ENCODE results near the gene TNFAIP8L1. TPM values are rescaled to one million over a fixed set of nuclear protein-coding genes. Genes with fewer than 3 reads are reported as not detected.

TNFAIP8L1 gene
- total RNA-seq, 1 donor from 2014 or later = 3.0 TPM

DNA sequence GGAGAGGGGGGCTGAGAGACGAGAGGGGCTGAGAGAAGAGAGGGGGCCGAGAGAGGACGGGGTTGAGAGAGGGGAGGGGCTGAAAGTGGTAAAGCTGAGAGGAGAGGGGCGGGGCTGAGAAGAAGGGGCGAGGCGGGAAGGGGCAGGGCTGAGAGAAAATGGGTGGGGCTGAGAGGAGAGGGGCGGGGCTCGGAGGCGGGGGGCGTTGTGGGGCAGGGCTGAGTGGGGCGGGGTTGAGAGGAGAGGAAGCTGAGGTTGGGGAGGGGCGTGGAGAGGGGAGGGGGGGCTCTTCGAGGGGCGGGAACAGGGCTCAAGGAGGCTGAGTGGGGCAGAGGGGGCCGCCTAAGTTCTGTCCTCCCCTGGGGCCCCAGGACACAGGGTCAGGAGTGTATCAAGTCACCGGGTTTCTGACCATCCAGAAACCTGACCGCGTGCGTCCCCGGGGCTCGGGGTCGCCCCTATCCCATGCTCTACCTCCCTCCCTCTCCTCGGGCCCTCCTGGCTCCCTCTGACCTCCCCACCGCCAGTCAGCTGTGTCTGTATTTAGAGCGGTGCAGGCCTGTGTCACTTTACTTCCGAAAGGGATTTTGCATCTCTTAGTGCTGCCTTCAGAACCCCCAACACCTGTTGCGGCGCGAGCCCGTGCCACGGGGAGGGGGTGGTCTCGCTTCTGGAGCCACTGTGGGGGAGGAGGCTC lies 41.2 kb upstream of the TNFAIP8L1 start:
- H3K27me3 ChIP-seq (ENCODE audit: insufficient read depth, low read length) = peaks cover 16% of the 10 kb centered on the region
- no peaks in the 10 kb centered on the region for H3K36me3 Mint-ChIP-seq (ENCODE audit: low read depth, unreplicated experiment)
- H3K36me3 ChIP-seq (ENCODE audit: insufficient read depth, low read length) = no peaks in the 10 kb centered on the region
- H3K27ac ChIP-seq (ENCODE audit: low read depth, low read length) = no peak overlapping the region
- no peak overlapping the region for H2AFZ ChIP-seq (ENCODE audit: low read depth, low read length)
- peaks cover 38% of the 10 kb centered on the region for H3K27me3 Mint-ChIP-seq (ENCODE audit: low read depth, unreplicated experiment)
- H3K4me1 ChIP-seq (ENCODE audit: insufficient read depth, low read length) = no peaks in the 10 kb centered on the region
- H3K79me2 ChIP-seq (ENCODE audit: insufficient read depth, low read length) = no peaks in the 10 kb centered on the region
- TF ChIP-seq, protein P1, sequence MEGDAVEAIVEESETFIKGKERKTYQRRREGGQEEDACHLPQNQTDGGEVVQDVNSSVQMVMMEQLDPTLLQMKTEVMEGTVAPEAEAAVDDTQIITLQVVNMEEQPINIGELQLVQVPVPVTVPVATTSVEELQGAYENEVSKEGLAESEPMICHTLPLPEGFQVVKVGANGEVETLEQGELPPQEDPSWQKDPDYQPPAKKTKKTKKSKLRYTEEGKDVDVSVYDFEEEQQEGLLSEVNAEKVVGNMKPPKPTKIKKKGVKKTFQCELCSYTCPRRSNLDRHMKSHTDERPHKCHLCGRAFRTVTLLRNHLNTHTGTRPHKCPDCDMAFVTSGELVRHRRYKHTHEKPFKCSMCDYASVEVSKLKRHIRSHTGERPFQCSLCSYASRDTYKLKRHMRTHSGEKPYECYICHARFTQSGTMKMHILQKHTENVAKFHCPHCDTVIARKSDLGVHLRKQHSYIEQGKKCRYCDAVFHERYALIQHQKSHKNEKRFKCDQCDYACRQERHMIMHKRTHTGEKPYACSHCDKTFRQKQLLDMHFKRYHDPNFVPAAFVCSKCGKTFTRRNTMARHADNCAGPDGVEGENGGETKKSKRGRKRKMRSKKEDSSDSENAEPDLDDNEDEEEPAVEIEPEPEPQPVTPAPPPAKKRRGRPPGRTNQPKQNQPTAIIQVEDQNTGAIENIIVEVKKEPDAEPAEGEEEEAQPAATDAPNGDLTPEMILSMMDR (IDR thresholded peaks at IDR 0.05; ENCODE audit: insufficient read depth, low read depth, low read length) = no peak
- TF ChIP-seq EZH2 (IDR thresholded peaks at IDR 0.05; ENCODE audit: insufficient read depth, low read length) = peak; percentile 29
- no peak for FAIRE-seq
- H3K9ac ChIP-seq (ENCODE audit: low read length) = no peak overlapping the region
- no peaks in the 10 kb centered on the region for H3K9me3 Mint-ChIP-seq (ENCODE audit: unreplicated experiment)
- H4K20me1 ChIP-seq (ENCODE audit: insufficient read depth, low read length) = no peaks in the 10 kb centered on the region
- no peak overlapping the region for H3K4me3 ChIP-seq (ENCODE audit: insufficient read depth, low read depth, low read length)
- DNase-seq (ENCODE audit: low read depth) = no peak
- H3K4me1 Mint-ChIP-seq (ENCODE audit: low read depth, unreplicated experiment) = no peaks in the 10 kb centered on the region
- no peak overlapping the region for H3K27ac Mint-ChIP-seq (ENCODE audit: unreplicated experiment)
- H3K9me3 ChIP-seq (ENCODE audit: insufficient read depth, low read depth, low read length) = no peaks in the 10 kb centered on the region
- peak overlapping the region; percentile 30 for H3K4me2 ChIP-seq (ENCODE audit: low read length)
- peak overlapping the region; percentile 62 for H3K4me3 Mint-ChIP-seq (ENCODE audit: unreplicated experiment)

DNA sequence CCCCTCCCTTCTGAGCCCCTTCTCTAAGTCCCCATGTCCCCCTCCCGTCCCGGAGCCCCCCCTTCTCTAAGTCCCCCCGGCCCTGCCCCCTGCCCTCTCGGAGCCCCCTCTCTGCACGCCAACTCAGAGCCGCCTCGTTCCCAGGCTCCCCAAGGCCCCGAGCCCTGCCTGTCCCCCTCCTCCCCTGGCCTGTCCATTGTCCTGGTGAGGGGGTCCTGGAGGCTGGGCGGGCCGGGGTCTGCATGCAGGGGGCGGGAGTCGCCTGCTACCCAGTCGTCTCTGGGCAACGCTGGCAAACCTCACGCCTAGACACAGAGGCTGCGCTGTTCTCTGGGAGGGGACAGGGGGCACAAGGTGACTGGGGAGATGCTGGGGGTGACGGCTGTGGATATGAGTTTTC lies 40.6 kb upstream of the TNFAIP8L1 start:
- Histone ChIP-seq H4K20me1 (ENCODE audit: insufficient read depth, low read length) (no peaks in the 10 kb centered on the region), H3K9ac (ENCODE audit: low read length) (no peak overlapping the region), H3K36me3 (ENCODE audit: insufficient read depth, low read length) (no peaks in the 10 kb centered on the region), H3K27ac (ENCODE audit: low read depth, low read length) (no peak overlapping the region), H3K27me3 (ENCODE audit: insufficient read depth, low read length) (peaks cover 18% of the 10 kb centered on the region), H3K79me2 (ENCODE audit: insufficient read depth, low read length) (no peaks in the 10 kb centered on the region), H3K4me2 (ENCODE audit: low read length) (no peak overlapping the region), H3K9me3 (ENCODE audit: insufficient read depth, low read depth, low read length) (no peaks in the 10 kb centered on the region), H3K4me1 (ENCODE audit: insufficient read depth, low read length) (no peaks in the 10 kb centered on the region), H3K4me3 (ENCODE audit: insufficient read depth, low read depth, low read length) (no peak overlapping the region), H2AFZ (ENCODE audit: low read depth, low read length) (no peak overlapping the region)
- Mint-ChIP-seq H3K4me3 (ENCODE audit: unreplicated experiment) (no peak overlapping the region), H3K36me3 (ENCODE audit: low read depth, unreplicated experiment) (no peaks in the 10 kb centered on the region), H3K27ac (ENCODE audit: unreplicated experiment) (no peak overlapping the region), H3K4me1 (ENCODE audit: low read depth, unreplicated experiment) (no peaks in the 10 kb centered on the region), H3K27me3 (ENCODE audit: low read depth, unreplicated experiment) (peaks cover 38% of the 10 kb centered on the region), H3K9me3 (ENCODE audit: unreplicated experiment) (no peaks in the 10 kb centered on the region)
- FAIRE-seq (no peak), DNase-seq (ENCODE audit: low read depth) (no peak)
- TF ChIP-seq, protein P1 (IDR thresholded peaks at IDR 0.05; ENCODE audit: insufficient read depth, low read depth, low read length) = no peak
- no peak for TF ChIP-seq EZH2 (IDR thresholded peaks at IDR 0.05; ENCODE audit: insufficient read depth, low read length)

DNA sequence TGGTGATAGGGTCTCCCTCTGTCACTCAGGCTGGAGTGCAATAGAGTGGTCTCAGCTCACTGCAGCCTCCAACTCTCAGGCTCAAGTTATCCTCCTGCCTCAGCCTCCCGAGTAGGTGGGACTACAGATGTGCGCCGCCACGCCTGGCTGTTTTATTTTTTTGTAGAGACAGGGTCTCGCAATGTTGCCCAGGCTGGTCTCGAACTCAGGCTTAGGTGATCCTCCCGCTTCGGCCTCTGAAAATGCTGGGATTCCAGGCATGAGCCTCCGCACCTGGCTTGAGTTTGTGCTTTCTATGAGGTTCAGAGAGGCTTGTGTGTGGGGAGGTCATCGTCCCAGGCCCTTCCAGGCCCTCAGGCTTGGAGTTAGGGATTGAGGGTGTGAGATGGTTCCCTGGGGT lies 39.2 kb upstream of the TNFAIP8L1 start:
- Mint-ChIP-seq H3K4me1 (ENCODE audit: low read depth, unreplicated experiment) (no peaks in the 10 kb centered on the region), H3K36me3 (ENCODE audit: low read depth, unreplicated experiment) (no peaks in the 10 kb centered on the region), H3K27me3 (ENCODE audit: low read depth, unreplicated experiment) (peaks cover 41% of the 10 kb centered on the region), H3K27ac (ENCODE audit: unreplicated experiment) (no peak overlapping the region), H3K9me3 (ENCODE audit: unreplicated experiment) (no peaks in the 10 kb centered on the region), H3K4me3 (ENCODE audit: unreplicated experiment) (no peak overlapping the region)
- Histone ChIP-seq H3K4me3 (ENCODE audit: insufficient read depth, low read depth, low read length) (no peak overlapping the region), H3K9me3 (ENCODE audit: insufficient read depth, low read depth, low read length) (no peaks in the 10 kb centered on the region), H4K20me1 (ENCODE audit: insufficient read depth, low read length) (no peaks in the 10 kb centered on the region), H3K4me1 (ENCODE audit: insufficient read depth, low read length) (no peaks in the 10 kb centered on the region), H3K27me3 (ENCODE audit: insufficient read depth, low read length) (peaks cover 18% of the 10 kb centered on the region), H3K4me2 (ENCODE audit: low read length) (no peak overlapping the region), H3K27ac (ENCODE audit: low read depth, low read length) (no peak overlapping the region), H3K79me2 (ENCODE audit: insufficient read depth, low read length) (no peaks in the 10 kb centered on the region), H3K9ac (ENCODE audit: low read length) (no peak overlapping the region), H3K36me3 (ENCODE audit: insufficient read depth, low read length) (no peaks in the 10 kb centered on the region), H2AFZ (ENCODE audit: low read depth, low read length) (no peak overlapping the region)
- DNase-seq (ENCODE audit: low read depth) = no peak
- no peak for TF ChIP-seq EZH2 (IDR thresholded peaks at IDR 0.05; ENCODE audit: insufficient read depth, low read length)
- TF ChIP-seq, protein P1 (IDR thresholded peaks at IDR 0.05; ENCODE audit: insufficient read depth, low read depth, low read length) = no peak
- no peak for FAIRE-seq

Measured in astrocyte (in vitro differentiated cells and primary cell).